Activated CD8-positive, alpha-beta memory T cell treated with anti-CD3 and anti-CD28 coated beads, Interleukin-2, amount 50 U/mL, for 48 hours (primary cell): ENCODE results near the gene UBR1.
A peak's percentile ranks its signal among the peaks of the same experiment; 100 is the strongest.
"Not testable (repeated sequence)": the region's sequence is repeated elsewhere in the genome, so short reads cannot be mapped to it uniquely, and the experiment has no call there.

Source experiments
- DNase-seq: peaks from one replicate; pipeline ENCODE4 v3.0.0-alpha.2; 2020

The UBR1 gene

GRCh38 chr15:42954291-42954690, 151.5 kb downstream of the UBR1 start:
- DNase-seq, result no peak

- DNase-seq, result not testable (repeated sequence)
Observed at GRCh38 chr15:42948898-42949297, 156.9 kb downstream of the UBR1 start.

- DNase-seq, result no peak
Observed at GRCh38 chr15:42940527-42940926, 165.3 kb downstream of the UBR1 start.

- no peak for DNase-seq
Observed at GRCh38 chr15:42939841-42940240, 166.0 kb downstream of the UBR1 start.

GRCh38 chr15:42937143-42937542, 168.7 kb downstream of the UBR1 start:
- no peak for DNase-seq

- DNase-seq, result no peak
Observed at GRCh38 chr15:42933886-42934667, 171.8 kb downstream of the UBR1 start.

- DNase-seq, result no peak
Observed at GRCh38 chr15:42932833-42933515, 172.9 kb downstream of the UBR1 start.

GRCh38 chr15:42931702-42932486, 173.9 kb downstream of the UBR1 start:
- no peak for DNase-seq

GRCh38 chr15:42929306-42929848, 176.5 kb downstream of the UBR1 start:
- no peak for DNase-seq

- peak; percentile 73 for DNase-seq
Observed at GRCh38 chr15:42921342-42921731, 184.5 kb downstream of the UBR1 start.

GRCh38 chr15:42920519-42921341, 185.1 kb downstream of the UBR1 start, which contains the start of gene TTBK2:
Gene TTBK2 (minus strand): TSS chr15:42920778. CDS start chr15:42878617, 42,161 bp downstream.
- peak; percentile 96 for DNase-seq

- DNase-seq, result no peak
Observed at GRCh38 chr15:42919799-42920518, 185.9 kb downstream of the UBR1 start.

- no peak for DNase-seq
Observed at GRCh38 chr15:42919308-42919707, 186.5 kb downstream of the UBR1 start.

- no peak for DNase-seq
Observed at GRCh38 chr15:42918047-42918446, 187.8 kb downstream of the UBR1 start.

GRCh38 chr15:42915654-42916315, 190.1 kb downstream of the UBR1 start:
- no peak for DNase-seq

- DNase-seq, result no peak
Observed at GRCh38 chr15:42914728-42915497, 190.9 kb downstream of the UBR1 start.

GRCh38 chr15:42911058-42911592, 194.7 kb downstream of the UBR1 start:
- DNase-seq, result no peak

GRCh38 chr15:42908538-42908937, 197.3 kb downstream of the UBR1 start:
- no peak for DNase-seq

- DNase-seq, result no peak
Observed at GRCh38 chr15:42903388-42904324, 202.2 kb downstream of the UBR1 start.
